ENCODE results near the gene TOP3B. TPM values are rescaled to one million over a fixed set of nuclear protein-coding genes. Genes with fewer than 3 reads are reported as not detected.

Gene TOP3B
- total and polyA plus RNA-seq, 10 of the 15 experiments (the other 5 are each of a cell fraction or from before 2014, with no cell fraction given): 0.60 to 47.3 (median 33.7) TPM

- no peak for FAIRE-seq
- H2AFZ ChIP-seq (ENCODE audit: control insufficient read depth, low read depth, low read length): peak overlapping the region; percentile 46
- POLR2A ChIA-PET: interaction anchor here (0.7 kb wide), 1 partner anchor 345 kb away, joined by 4 read pairs; no protein-coding TSS in a partner anchor
- SMC1A ChIA-PET (ENCODE audit: uncharacterized antibody, unreplicated experiment): interaction anchor here (0.6 kb wide), 1 partner anchor 162 kb away, joined by 3 read pairs; no protein-coding TSS in a partner anchor
- no peak for ATAC-seq
- H3K9me3 ChIP-seq (replicated peaks; ENCODE audit: control insufficient read depth, insufficient read depth, low read length): no peaks in the 10 kb centered on the region
- no peaks in the 10 kb centered on the region for H3K79me2 ChIP-seq (ENCODE audit: control insufficient read depth, insufficient read depth, low read length)
- RAD21 ChIA-PET (ENCODE audit: unreplicated experiment): no interaction called here
- no peak for TF ChIP-seq NFIC (IDR thresholded peaks at IDR 0.05; ENCODE audit: low read depth, low read length)
- peak; percentile 37; the same call in 1 of the 2 replicates for TF ChIP-seq EED (IDR thresholded peaks at IDR 0.05; ENCODE audit: low read depth)
- intact Hi-C loops (cut with micrococcal nuclease; ENCODE audit: unreplicated experiment) (no loop called here), in situ Hi-C loops (cut with MboI) (no loop called here)
- no peak overlapping the region for H3K4me2 ChIP-seq (ENCODE audit: control insufficient read depth, insufficient read depth)
- no peaks in the 10 kb centered on the region for H3K27me3 ChIP-seq (replicated peaks in 1 of 2; ENCODE audit: control insufficient read depth in 2 of 2, insufficient read depth in 2 of 2, low read length in 1 of 2)
- no peak overlapping the region for H3K4me3 ChIP-seq
- no peaks in the 10 kb centered on the region for H4K20me1 ChIP-seq (ENCODE audit: control insufficient read depth, insufficient read depth)
- CTCF ChIA-PET: interaction anchor here (1.2 to 8.1 kb wide), 3 partner anchors 9 to 168 kb away, joined by 3 to 82 read pairs (median 5); partner anchors contain the start of gene PPM1F
- H3K9ac ChIP-seq (ENCODE audit: control insufficient read depth, insufficient read depth, low read length): no peak overlapping the region
- BruUV-seq (replicated peaks): no TSS peak
- no peaks in the 10 kb centered on the region for H3K36me3 ChIP-seq (ENCODE audit: control insufficient read depth in 2 of 2, insufficient read depth in 2 of 2, low read length in 1 of 2)
- WGBS (ENCODE audit: insufficient coverage, insufficient replicate concordance, low lambda C conversion rate, missing lambda C conversion rate): 64% methylated on average over 19 of the region's 19 CpGs
- H3K27ac ChIP-seq (ENCODE audit: control insufficient read depth, insufficient read depth): no peak overlapping the region
- H3K4me1 ChIP-seq (ENCODE audit: control insufficient read depth, insufficient read depth, low read length): peaks cover 11% of the 10 kb centered on the region
- DNase-seq (ENCODE audit: low read depth, low spot score): no peak
Measured at GRCh38 chr22:21942407-21943343, 39.9 kb downstream of the TOP3B start.

GRCh38 chr22:21941921-21942320 lies 40.7 kb downstream of the TOP3B start:
- intact Hi-C loops (cut with micrococcal nuclease; ENCODE audit: unreplicated experiment): no loop called here
- SMC1A ChIA-PET (ENCODE audit: uncharacterized antibody, unreplicated experiment): interaction anchor here (0.6 kb wide), 1 partner anchor 161 kb away, joined by 3 read pairs; no protein-coding TSS in a partner anchor

More at GRCh38 chr22:21941921-21942320, 40.7 kb downstream of the TOP3B start:
- ChIA-PET RAD21 (ENCODE audit: unreplicated experiment) (no interaction called here), CTCF (interaction anchor here (1.2 to 8.1 kb wide), 3 partner anchors 9 to 169 kb away, joined by 3 to 82 read pairs (median 5); partner anchors contain the start of gene PPM1F), POLR2A (interaction anchor here (0.7 kb wide), 1 partner anchor 344 kb away, joined by 4 read pairs; no protein-coding TSS in a partner anchor)
- FAIRE-seq (no peak), DNase-seq (ENCODE audit: low read depth, low spot score) (no peak), ATAC-seq (no peak)
- Histone ChIP-seq H2AFZ (ENCODE audit: control insufficient read depth, low read depth, low read length) (no peak overlapping the region), H3K9ac (ENCODE audit: control insufficient read depth, insufficient read depth, low read length) (no peak overlapping the region), H3K4me2 (ENCODE audit: control insufficient read depth, insufficient read depth) (no peak overlapping the region), H3K27ac (ENCODE audit: control insufficient read depth, insufficient read depth) (no peak overlapping the region), H3K36me3 (ENCODE audit: control insufficient read depth in 2 of 2, insufficient read depth in 2 of 2, low read length in 1 of 2) (no peaks in the 10 kb centered on the region), H3K9me3 (replicated peaks; ENCODE audit: control insufficient read depth, insufficient read depth, low read length) (no peaks in the 10 kb centered on the region), H3K4me1 (ENCODE audit: control insufficient read depth, insufficient read depth, low read length) (peaks cover 16% of the 10 kb centered on the region), H3K27me3 (replicated peaks in 1 of 2; ENCODE audit: control insufficient read depth in 2 of 2, insufficient read depth in 2 of 2, low read length in 1 of 2) (no peaks in the 10 kb centered on the region), H3K79me2 (ENCODE audit: control insufficient read depth, insufficient read depth, low read length) (no peaks in the 10 kb centered on the region), H3K4me3 (no peak overlapping the region), H4K20me1 (ENCODE audit: control insufficient read depth, insufficient read depth) (no peaks in the 10 kb centered on the region)
- BruUV-seq (replicated peaks): no TSS peak
- TF ChIP-seq SMAD1 (IDR thresholded peaks at IDR 0.05; ENCODE audit: low read depth, partially characterized antibody) (no peak), POLR2A (IDR thresholded peaks at IDR 0.05; ENCODE audit: low read depth, low read length) (no peak), CUX1 (IDR thresholded peaks at IDR 0.05; ENCODE audit: insufficient replicate concordance, low read depth, low read length) (no peak), IKZF2 (IDR thresholded peaks at IDR 0.05) (no peak), PAX8 (IDR thresholded peaks at IDR 0.05) (no peak), POLR2AphosphoS2 (IDR thresholded peaks at IDR 0.05; ENCODE audit: low read depth, low read length) (no peak), PML (IDR thresholded peaks at IDR 0.05; ENCODE audit: low read length) (no peak)
- TF ChIP-seq, protein P1, sequence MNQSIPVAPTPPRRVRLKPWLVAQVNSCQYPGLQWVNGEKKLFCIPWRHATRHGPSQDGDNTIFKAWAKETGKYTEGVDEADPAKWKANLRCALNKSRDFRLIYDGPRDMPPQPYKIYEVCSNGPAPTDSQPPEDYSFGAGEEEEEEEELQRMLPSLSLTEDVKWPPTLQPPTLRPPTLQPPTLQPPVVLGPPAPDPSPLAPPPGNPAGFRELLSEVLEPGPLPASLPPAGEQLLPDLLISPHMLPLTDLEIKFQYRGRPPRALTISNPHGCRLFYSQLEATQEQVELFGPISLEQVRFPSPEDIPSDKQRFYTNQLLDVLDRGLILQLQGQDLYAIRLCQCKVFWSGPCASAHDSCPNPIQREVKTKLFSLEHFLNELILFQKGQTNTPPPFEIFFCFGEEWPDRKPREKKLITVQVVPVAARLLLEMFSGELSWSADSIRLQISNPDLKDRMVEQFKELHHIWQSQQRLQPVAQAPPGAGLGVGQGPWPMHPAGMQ (IDR thresholded peaks at IDR 0.05; ENCODE audit: borderline replicate concordance): no peak
- 98% methylated on average over 6 of the region's 8 CpGs for WGBS (ENCODE audit: insufficient coverage, insufficient replicate concordance, low lambda C conversion rate, missing lambda C conversion rate)
- in situ Hi-C loops (cut with MboI): no loop called here
